Astrocyte of the cerebellum (primary cell): Measurements from ENCODE around the gene TTC8.
A peak's percentile ranks its signal among the peaks of the same experiment; 100 is the strongest.

Experiments
- DNase-seq: peaks from one replicate; pipeline ENCODE4 v3.0.0-alpha.2; 2011; ENCODE audit warnings: low read depth
- H3K4me3 ChIP-seq: 2 replicates; pipeline ENCODE4 v1.5.1; 2011; ENCODE audit warnings: mild to moderate bottlenecking, low read depth, low read length, moderate library complexity
- CTCF ChIP-seq: IDR thresholded peaks from 2 replicates; pipeline ENCODE4 v1.5.1; 2012; ENCODE audit warnings: low read length, low read depth, moderate library complexity, mild to moderate bottlenecking; ENCODE audit errors: missing control alignments
- in situ Hi-C: cut with HindIII; loops from 2 replicates; pipeline ENCODE4 v1.10.0; 2017; ENCODE audit warnings: low sequenced_read_pairs

TTC8 gene

GRCh38 chr14:88863167-88863566 lies 38.7 kb downstream of the TTC8 start:
- no peak for TF ChIP-seq CTCF
- H3K4me3 ChIP-seq, result no peak overlapping the region
- DNase-seq, result no peak
- in situ Hi-C loops, result loop anchor here (25.0 kb wide), 1 partner anchor 251 kb away; no protein-coding TSS in a partner anchor

GRCh38 chr14:88864198-88864597 lies 39.7 kb downstream of the TTC8 start:
- in situ Hi-C loops, result loop anchor here (25.0 kb wide), 1 partner anchor 252 kb away; no protein-coding TSS in a partner anchor
- TF ChIP-seq CTCF, result no peak
- DNase-seq, result no peak
- no peak overlapping the region for H3K4me3 ChIP-seq

- DNase-seq, result no peak
Observed at GRCh38 chr14:88866305-88866704, 41.9 kb downstream of the TTC8 start.

GRCh38 chr14:88868558-88869159 lies 44.2 kb downstream of the TTC8 start:
- H3K4me3 ChIP-seq, result no peak overlapping the region
- TF ChIP-seq CTCF, result peak; percentile 47
- in situ Hi-C loops, result loop anchor here (25.0 kb wide), 1 partner anchor 256 kb away; no protein-coding TSS in a partner anchor
- DNase-seq, result peak; percentile 4

More at GRCh38 chr14:88866305-88866704, 41.9 kb downstream of the TTC8 start:
- no peak overlapping the region for H3K4me3 ChIP-seq
- no peak for TF ChIP-seq CTCF
- in situ Hi-C loops, result loop anchor here (25.0 kb wide), 1 partner anchor 254 kb away; no protein-coding TSS in a partner anchor

- in situ Hi-C loops, result loop anchor here (25.0 kb wide), 1 partner anchor 258 kb away; no protein-coding TSS in a partner anchor
- DNase-seq, result no peak
- no peak for TF ChIP-seq CTCF
- no peak overlapping the region for H3K4me3 ChIP-seq
Observed at GRCh38 chr14:88870777-88871176, 46.3 kb downstream of the TTC8 start.

GRCh38 chr14:88871429-88871828 lies 47.0 kb downstream of the TTC8 start:
- in situ Hi-C loops, result loop anchor here (25.0 kb wide), 1 partner anchor 259 kb away; no protein-coding TSS in a partner anchor
- no peak for DNase-seq
- no peak overlapping the region for H3K4me3 ChIP-seq
- no peak for TF ChIP-seq CTCF
